ENCODE results near the gene ADGRA3.

ADGRA3 gene

DNA sequence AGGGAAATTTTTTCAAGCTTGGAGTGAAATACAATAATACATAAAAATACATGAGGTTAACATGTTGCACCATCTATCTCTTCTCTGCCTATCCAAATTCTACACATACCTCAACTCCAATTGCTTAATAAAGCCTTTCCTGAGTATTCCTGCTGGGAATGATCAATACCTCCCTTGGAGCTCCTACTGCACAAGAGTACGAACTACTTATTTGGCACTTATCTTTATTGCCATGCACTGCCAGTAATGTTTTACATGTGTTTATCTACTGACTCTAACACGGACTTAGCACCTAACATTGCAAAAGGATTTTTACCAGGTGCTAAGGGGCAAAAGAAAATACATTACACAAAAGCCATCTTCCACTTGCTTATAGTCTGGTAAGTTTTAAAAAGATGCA lies 80.2 kb downstream of the ADGRA3 start:
- H3K36me3 ChIP-seq (ENCODE audit: insufficient read depth, low read length): peaks cover 5% of the 10 kb centered on the region; the same call in 1 of the 2 replicates
- no peak for DNase-seq (ENCODE audit: low read depth, low spot score)
- H3K27ac ChIP-seq: no peak overlapping the region

DNA sequence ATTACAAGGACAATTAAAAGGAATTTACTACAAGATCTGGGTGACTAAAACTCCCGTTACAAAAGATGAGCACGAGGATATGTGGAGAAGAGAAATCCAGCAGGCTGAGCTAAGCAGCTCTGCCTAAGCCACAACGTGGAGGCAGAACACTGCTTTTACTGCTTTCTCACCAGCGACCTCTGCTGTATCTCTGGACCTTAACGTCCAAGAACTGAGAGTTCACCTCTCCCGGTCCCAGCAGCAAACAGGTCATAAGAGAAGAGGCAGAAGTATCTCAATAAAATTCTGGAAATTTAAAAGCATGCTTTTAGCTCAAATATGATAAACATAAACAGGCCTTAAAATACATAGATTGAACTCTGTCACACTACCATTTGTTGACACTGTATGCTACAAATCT lies 81.0 kb downstream of the ADGRA3 start:
- no peak for DNase-seq (ENCODE audit: low read depth, low spot score)
- Histone ChIP-seq H3K9ac (ENCODE audit: insufficient read length) (no peak overlapping the region), H3K27ac (no peak overlapping the region), H3K9me3 (ENCODE audit: low read depth, low read length) (no peaks in the 10 kb centered on the region), H3K36me3 (ENCODE audit: insufficient read depth, low read length) (0 out of 2 replicates have a peak, but pooled peaks cover 5% of the 10 kb centered on the region), H3K4me3 (no peak overlapping the region)
- no peak for TF ChIP-seq EZH2 (IDR thresholded peaks at IDR 0.05)

More for the DNA sequence above, 80.2 kb downstream of the ADGRA3 start:
- Histone ChIP-seq H3K9me3 (ENCODE audit: low read depth, low read length) (no peaks in the 10 kb centered on the region), H3K4me3 (no peak overlapping the region), H3K9ac (ENCODE audit: insufficient read length) (no peak overlapping the region)
- TF ChIP-seq EZH2 (IDR thresholded peaks at IDR 0.05): no peak
- TF ChIP-seq FOXP2 (optimal IDR thresholded peaks at IDR 0.05; ENCODE audit: control extremely low read depth, extremely low read length, insufficient read depth): no peak
- no peak for TF ChIP-seq POLR2AphosphoS5 (IDR thresholded peaks at IDR 0.05; ENCODE audit: borderline replicate concordance, low read depth, low read length)

DNA sequence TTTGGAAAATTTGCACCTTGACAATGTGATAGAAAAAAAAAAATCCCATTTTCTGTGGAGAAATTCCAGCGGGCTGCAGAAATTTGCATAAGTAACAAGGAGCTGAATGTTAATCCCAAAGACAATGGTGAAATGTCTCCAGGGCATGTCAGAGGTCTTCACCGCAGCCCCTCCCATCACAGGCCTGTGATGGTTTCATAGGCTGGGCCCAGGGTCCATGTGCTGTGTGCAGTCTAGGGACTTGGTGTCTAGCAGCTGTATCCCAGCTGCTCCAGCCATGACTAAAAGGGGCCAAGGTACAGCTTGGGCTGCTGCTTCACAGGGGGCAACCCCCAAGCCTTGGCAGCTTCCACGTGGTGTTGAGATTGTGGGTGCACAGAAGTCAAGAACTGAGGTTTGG lies 85.2 kb downstream of the ADGRA3 start:
- H3K9ac ChIP-seq (ENCODE audit: insufficient read length): no peak overlapping the region
- H3K4me3 ChIP-seq: no peak overlapping the region
- TF ChIP-seq EZH2 (IDR thresholded peaks at IDR 0.05): no peak
- TF ChIP-seq POLR2AphosphoS5 (IDR thresholded peaks at IDR 0.05; ENCODE audit: borderline replicate concordance, low read depth, low read length): no peak
- no peak for TF ChIP-seq FOXP2 (optimal IDR thresholded peaks at IDR 0.05; ENCODE audit: control extremely low read depth, extremely low read length, insufficient read depth)
- no peaks in the 10 kb centered on the region for H3K9me3 ChIP-seq (ENCODE audit: low read depth, low read length)
- DNase-seq (ENCODE audit: low read depth, low spot score): no peak
- H3K36me3 ChIP-seq (ENCODE audit: insufficient read depth, low read length): no peaks in the 10 kb centered on the region
- H3K27ac ChIP-seq: no peak overlapping the region

DNA sequence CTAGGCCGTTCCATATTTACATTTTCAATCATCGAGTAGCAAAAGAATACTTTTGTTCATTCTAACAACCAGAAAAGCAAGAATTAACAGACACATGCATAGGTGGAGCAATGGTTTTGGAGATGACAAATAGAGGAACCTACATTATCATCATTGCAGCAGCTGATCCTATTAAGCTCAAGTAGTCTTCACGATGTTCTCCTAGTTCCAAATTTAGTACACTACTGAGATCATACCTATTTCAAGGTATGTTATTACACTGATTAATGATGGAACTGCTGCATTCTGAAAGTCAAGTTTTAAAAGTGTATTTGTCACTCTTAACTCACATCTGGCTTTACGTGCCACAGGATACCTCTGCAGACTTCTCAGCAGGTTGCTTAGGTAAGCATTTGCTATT lies 87.4 kb downstream of the ADGRA3 start:
- no peak for TF ChIP-seq POLR2AphosphoS5 (IDR thresholded peaks at IDR 0.05; ENCODE audit: borderline replicate concordance, low read depth, low read length)
- DNase-seq (ENCODE audit: low read depth, low spot score): no peak
- Histone ChIP-seq H3K9ac (ENCODE audit: insufficient read length) (no peak overlapping the region), H3K4me3 (no peak overlapping the region), H3K36me3 (ENCODE audit: insufficient read depth, low read length) (no peaks in the 10 kb centered on the region), H3K27ac (no peak overlapping the region), H3K9me3 (ENCODE audit: low read depth, low read length) (no peaks in the 10 kb centered on the region)

DNA sequence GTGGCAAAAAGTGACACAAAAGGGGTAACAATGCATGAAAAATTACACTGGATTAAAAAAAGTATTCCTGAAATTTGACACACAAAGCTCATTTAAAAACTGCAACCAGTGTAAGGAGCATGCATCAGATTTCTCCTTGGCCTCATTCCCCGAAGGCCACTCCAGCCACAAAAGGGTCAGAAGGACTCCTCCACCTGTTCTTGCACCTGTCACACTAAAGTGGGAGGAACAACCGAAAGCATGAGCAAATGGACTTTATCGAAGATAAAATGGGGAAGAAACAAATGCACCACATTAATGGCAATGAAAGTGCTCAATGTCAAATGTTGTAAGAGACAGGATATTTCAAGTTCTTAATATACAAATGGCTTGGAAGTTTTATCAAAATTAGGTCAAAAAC lies 88.2 kb downstream of the ADGRA3 start:
- DNase-seq (ENCODE audit: low read depth, low spot score): no peak
- no peak for TF ChIP-seq EZH2 (IDR thresholded peaks at IDR 0.05)
- no peak for TF ChIP-seq POLR2AphosphoS5 (IDR thresholded peaks at IDR 0.05; ENCODE audit: borderline replicate concordance, low read depth, low read length)
- no peak for TF ChIP-seq FOXP2 (optimal IDR thresholded peaks at IDR 0.05; ENCODE audit: control extremely low read depth, extremely low read length, insufficient read depth)
- Histone ChIP-seq H3K36me3 (ENCODE audit: insufficient read depth, low read length) (no peaks in the 10 kb centered on the region), H3K4me3 (no peak overlapping the region), H3K9me3 (ENCODE audit: low read depth, low read length) (no peaks in the 10 kb centered on the region), H3K27ac (no peak overlapping the region), H3K9ac (ENCODE audit: insufficient read length) (no peak overlapping the region)

DNA sequence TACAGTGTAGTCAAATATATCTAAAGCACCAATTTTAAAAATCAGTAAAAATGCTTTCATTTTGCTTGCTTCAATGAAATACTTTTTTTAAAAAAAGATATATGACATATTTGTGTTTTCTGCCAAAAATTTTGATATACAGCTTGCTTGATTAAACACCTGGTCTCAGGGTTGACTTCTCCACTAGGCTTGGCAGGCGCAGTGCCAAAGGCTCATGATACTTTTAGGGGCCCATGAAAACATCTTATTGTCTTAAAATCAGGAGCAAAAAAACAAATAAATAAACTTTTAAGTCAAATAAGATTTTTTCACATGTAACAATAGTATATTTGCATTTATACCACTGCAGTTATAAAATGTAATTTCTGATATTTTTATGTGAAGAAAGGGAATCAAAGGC lies 95.6 kb downstream of the ADGRA3 start:
- Histone ChIP-seq H3K27ac (no peak overlapping the region), H3K9ac (ENCODE audit: insufficient read length) (no peak overlapping the region), H3K4me3 (no peak overlapping the region), H3K9me3 (ENCODE audit: low read depth, low read length) (no peaks in the 10 kb centered on the region), H3K36me3 (ENCODE audit: insufficient read depth, low read length) (no peaks in the 10 kb centered on the region)
- no peak for DNase-seq (ENCODE audit: low read depth, low spot score)
- TF ChIP-seq EZH2 (IDR thresholded peaks at IDR 0.05) (no peak), FOXP2 (optimal IDR thresholded peaks at IDR 0.05; ENCODE audit: control extremely low read depth, extremely low read length, insufficient read depth) (no peak), POLR2AphosphoS5 (IDR thresholded peaks at IDR 0.05; ENCODE audit: borderline replicate concordance, low read depth, low read length) (no peak)

DNA sequence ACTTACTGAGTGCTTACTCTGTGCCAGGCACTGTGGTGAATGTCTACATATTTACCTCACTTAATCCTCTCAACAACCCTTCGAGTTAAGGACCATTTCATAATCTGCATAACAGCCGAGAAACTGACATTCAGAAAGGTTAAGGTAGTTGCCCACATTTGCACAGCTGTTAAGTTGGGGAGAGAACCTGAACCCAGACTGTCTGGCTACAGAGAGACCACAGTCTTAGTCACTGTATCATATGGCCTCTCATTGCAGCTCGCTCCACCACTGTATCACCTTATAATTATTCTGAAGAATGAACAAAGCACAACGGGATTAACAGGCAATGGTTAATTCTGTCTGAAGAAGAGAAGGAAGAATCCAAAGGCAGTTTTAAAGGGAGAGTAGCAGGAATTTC lies 98.5 kb downstream of the ADGRA3 start:
- no peak overlapping the region for H3K9ac ChIP-seq (ENCODE audit: insufficient read length)
- H3K36me3 ChIP-seq (ENCODE audit: insufficient read depth, low read length): no peaks in the 10 kb centered on the region
- TF ChIP-seq POLR2AphosphoS5 (IDR thresholded peaks at IDR 0.05; ENCODE audit: borderline replicate concordance, low read depth, low read length) (no peak), EZH2 (IDR thresholded peaks at IDR 0.05) (no peak), FOXP2 (optimal IDR thresholded peaks at IDR 0.05; ENCODE audit: control extremely low read depth, extremely low read length, insufficient read depth) (no peak)
- no peak overlapping the region for H3K27ac ChIP-seq
- no peak overlapping the region for H3K4me3 ChIP-seq
- DNase-seq (ENCODE audit: low read depth, low spot score): no peak
- no peaks in the 10 kb centered on the region for H3K9me3 ChIP-seq (ENCODE audit: low read depth, low read length)

DNA sequence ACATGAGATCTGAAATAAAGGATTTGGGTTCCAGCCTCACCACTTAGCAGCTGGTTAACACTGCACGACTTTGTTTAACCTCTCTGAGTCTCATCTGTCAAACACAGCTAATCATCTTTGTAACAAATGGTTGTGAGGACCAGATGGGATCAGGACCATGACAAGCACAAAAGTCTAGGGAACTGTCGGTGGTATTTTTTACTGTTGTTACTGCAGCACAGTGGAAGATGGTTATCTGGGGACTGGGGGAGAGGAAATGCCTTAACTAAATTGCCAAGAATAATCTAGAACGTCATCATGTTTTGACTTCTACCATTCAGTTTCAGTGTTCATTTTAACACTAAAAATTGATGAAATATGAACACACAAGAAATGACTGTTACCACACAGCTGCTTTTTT lies 99.5 kb downstream of the ADGRA3 start:
- Histone ChIP-seq H3K36me3 (ENCODE audit: insufficient read depth, low read length) (no peaks in the 10 kb centered on the region), H3K27ac (no peak overlapping the region), H3K9me3 (ENCODE audit: low read depth, low read length) (no peaks in the 10 kb centered on the region), H3K9ac (ENCODE audit: insufficient read length) (no peak overlapping the region), H3K4me3 (no peak overlapping the region)
- no peak for DNase-seq (ENCODE audit: low read depth, low spot score)
- no peak for TF ChIP-seq POLR2AphosphoS5 (IDR thresholded peaks at IDR 0.05; ENCODE audit: borderline replicate concordance, low read depth, low read length)
- no peak for TF ChIP-seq FOXP2 (optimal IDR thresholded peaks at IDR 0.05; ENCODE audit: control extremely low read depth, extremely low read length, insufficient read depth)
- no peak for TF ChIP-seq EZH2 (IDR thresholded peaks at IDR 0.05)

DNA sequence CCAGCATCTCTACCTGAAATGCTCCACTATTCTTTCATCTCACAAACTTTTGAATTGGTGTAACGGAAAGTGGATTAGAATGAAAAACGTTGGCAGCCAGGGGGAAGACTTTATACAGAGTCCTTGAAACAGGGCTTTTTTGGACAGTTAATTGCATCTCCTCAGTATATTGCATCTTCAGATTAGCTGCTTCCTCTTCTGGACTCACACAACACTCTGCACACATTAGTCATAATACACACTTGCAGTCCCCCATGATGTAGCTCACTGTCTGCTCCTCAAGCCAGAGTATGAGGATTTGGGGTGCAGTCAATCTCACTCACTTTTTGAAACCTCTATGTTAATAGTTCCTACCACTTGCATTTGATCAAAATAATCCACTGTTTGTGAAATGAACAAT lies 101.0 kb downstream of the ADGRA3 start:
- H3K36me3 ChIP-seq (ENCODE audit: insufficient read depth, low read length): no peaks in the 10 kb centered on the region
- DNase-seq (ENCODE audit: low read depth, low spot score): no peak
- no peak overlapping the region for H3K9ac ChIP-seq (ENCODE audit: insufficient read length)
- TF ChIP-seq POLR2AphosphoS5 (IDR thresholded peaks at IDR 0.05; ENCODE audit: borderline replicate concordance, low read depth, low read length): no peak
- no peak for TF ChIP-seq EZH2 (IDR thresholded peaks at IDR 0.05)
- no peak for TF ChIP-seq FOXP2 (optimal IDR thresholded peaks at IDR 0.05; ENCODE audit: control extremely low read depth, extremely low read length, insufficient read depth)
- no peak overlapping the region for H3K4me3 ChIP-seq
- no peak overlapping the region for H3K27ac ChIP-seq
- H3K9me3 ChIP-seq (ENCODE audit: low read depth, low read length): no peaks in the 10 kb centered on the region

Data from SK-N-MC (cell line).